Activated CD4-positive, alpha-beta T cell treated with anti-CD3 and anti-CD28 coated beads, Interleukin-2, amount 50 U/mL, for 4 hours (primary cell): ENCODE measurements around the gene TAS1R2.
"Not testable (repeated sequence)": the region's sequence is repeated elsewhere in the genome, so short reads cannot be mapped to it uniquely, and the experiment has no call there.

Experiments
- DNase-seq, 2 experiments: peaks; one replicate each; pipeline ENCODE4 v3.0.0-alpha.2; 2020

TAS1R2 gene

GRCh38 chr1:18883636-18884418, 24.4 kb upstream of the TAS1R2 start:
- peak; percentile 67 to 76 for DNase-seq

DNA sequence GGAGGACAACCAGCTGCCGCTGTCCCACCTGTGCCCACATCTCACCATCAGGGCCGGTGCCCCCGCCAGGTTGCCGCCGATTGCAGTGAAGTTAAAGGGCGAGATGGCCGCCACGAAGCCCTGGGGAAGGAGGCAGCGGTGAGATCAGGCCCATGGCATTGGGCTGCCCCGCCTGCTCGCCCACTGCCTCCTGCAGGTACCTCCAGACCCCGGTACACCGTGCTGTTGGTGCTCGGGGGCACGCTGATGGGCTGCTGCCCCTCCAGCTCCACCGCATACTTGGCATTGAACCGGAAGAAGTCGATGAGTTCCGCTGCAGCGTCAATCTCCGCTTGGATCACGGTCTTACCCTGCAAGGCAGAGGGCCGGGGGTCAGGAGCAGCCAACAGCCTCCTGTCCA, 23.6 kb upstream of the TAS1R2 start:
- no peak for DNase-seq

DNA sequence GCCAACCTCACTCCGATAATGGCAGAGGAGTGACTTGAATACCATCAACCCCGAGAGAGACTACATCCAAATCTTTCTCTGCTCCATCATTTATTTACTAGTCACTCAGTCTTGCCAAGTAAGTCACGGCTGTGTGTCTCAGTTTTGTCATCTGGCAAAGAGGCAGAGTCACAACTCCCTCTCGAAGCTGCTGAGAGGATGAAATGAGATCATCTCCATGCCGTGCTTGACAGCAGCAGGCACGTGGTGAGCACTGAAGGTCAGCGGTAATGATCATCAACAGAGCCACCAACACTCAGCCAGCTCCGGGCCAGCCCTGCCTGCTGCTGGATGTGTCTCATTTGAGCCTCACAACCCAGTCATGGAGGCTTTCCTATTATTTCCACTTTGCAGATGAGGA, 23.0 kb upstream of the TAS1R2 start:
- no peak for DNase-seq

GRCh38 chr1:18881642-18882431, 22.4 kb upstream of the TAS1R2 start:
- DNase-seq, result no peak

- DNase-seq, result no peak
Measured at GRCh38 chr1:18881164-18881563, 21.7 kb upstream of the TAS1R2 start.

DNA sequence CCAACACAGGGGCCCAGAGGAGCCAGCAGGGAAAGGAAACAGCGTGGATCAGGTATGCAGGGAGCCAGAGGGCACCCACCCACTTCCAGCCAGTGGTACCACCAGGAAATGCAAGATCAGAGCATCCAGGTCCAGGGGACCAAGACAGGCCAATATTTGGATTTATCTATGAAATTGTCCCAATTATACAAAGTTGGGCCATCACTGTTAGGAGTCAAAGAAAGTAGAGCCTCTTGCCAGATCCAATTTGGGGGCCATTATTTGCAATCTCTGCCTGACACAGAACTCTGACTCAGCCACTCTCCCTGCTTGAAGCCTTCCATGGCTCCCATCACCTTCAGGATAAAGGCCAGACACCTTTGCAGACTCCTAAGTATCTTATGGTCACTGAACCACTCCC, 21.1 kb upstream of the TAS1R2 start:
- DNase-seq, result no peak

- no peak for DNase-seq
Measured at GRCh38 chr1:18879791-18880309, 20.4 kb upstream of the TAS1R2 start.

GRCh38 chr1:18879215-18879790, 19.8 kb upstream of the TAS1R2 start:
- no peak for DNase-seq

- no peak for DNase-seq
Measured at GRCh38 chr1:18878538-18879214, 19.2 kb upstream of the TAS1R2 start.

GRCh38 chr1:18877282-18877681, 17.8 kb upstream of the TAS1R2 start:
- DNase-seq, result no peak

DNA sequence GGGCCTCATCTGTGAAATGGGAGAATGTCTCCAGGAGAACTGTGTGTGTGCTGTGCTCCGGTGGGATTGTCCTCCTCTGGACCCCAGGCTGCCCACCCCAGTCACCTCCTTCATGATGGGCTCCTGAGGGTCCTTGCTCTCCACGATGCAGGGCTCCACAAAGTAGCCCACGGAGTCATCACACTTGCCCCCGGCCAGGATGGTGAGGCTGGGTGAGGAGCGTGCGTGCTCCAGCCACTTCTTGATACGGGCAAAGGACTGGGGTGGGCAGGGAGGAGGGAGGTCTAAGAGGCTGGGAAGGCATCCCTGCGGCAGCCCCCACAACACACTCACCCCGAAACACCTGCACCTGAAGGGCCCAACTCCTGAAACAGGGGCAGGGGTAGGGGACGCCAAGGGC, 16.8 kb upstream of the TAS1R2 start:
- DNase-seq, result no peak

DNA sequence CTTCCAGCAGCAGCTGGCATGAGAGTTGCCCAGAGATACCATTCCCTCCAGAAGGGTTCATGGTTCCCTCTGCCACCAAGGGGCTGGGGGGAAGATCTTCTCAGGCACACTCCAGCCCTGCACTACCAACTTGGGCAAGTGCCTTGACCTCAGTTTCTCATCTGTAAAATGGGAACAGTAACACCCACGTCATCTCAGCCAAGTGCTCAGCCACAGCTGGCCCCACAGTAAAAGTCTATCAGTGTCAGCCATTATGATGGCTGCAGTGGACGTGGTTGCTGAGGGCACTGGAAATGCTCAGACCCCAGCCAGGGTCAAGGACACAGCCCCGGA, 16.3 kb upstream of the TAS1R2 start:
- no peak for DNase-seq

DNA sequence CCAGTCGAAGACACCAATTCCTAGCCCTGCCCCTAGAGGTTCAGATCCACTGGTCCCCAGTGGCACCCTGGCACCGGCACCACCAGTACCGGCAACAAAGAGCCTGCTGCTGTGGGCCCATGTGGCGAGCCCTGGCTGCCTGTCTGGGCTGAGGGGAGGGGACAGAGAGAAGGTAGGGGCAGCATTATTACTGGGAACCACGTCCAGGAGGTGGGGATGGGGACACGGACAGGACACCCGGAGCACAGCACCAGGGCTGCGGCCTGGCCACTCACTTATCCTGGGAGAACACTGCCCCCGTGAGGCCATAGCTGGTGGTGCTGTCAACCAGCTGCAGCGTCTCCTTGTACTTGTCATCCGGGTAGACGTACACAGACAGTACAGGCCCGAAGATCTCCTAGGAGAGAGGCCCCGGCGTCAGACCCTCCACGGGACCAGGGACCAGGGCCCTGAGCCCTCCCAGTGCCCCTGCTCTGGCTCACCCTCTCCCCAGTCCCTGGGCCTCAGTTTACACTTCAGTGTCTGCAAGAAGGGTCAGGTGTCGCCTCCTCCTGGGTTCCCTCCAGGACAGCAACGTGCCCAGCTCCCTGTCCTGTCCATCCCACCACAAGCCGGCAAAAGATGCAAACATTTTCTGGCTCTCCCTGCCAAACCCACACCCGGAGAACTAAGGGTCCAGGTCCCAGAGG, 15.8 kb upstream of the TAS1R2 start:
- DNase-seq, result peak; percentile 53 to 56

- DNase-seq, result no peak
Measured at GRCh38 chr1:18874600-18874999, 15.1 kb upstream of the TAS1R2 start.

- no peak for DNase-seq
Measured at GRCh38 chr1:18874036-18874435, 14.6 kb upstream of the TAS1R2 start.

GRCh38 chr1:18872071-18872611, 12.7 kb upstream of the TAS1R2 start:
- DNase-seq, result no peak

- no peak for DNase-seq
Measured at GRCh38 chr1:18871401-18872070, 12.1 kb upstream of the TAS1R2 start.

GRCh38 chr1:18870957-18871356, 11.5 kb upstream of the TAS1R2 start:
- no peak for DNase-seq

- DNase-seq, result not testable (repeated sequence)
Measured at GRCh38 chr1:18870595-18870865, 11.1 kb upstream of the TAS1R2 start.

DNA sequence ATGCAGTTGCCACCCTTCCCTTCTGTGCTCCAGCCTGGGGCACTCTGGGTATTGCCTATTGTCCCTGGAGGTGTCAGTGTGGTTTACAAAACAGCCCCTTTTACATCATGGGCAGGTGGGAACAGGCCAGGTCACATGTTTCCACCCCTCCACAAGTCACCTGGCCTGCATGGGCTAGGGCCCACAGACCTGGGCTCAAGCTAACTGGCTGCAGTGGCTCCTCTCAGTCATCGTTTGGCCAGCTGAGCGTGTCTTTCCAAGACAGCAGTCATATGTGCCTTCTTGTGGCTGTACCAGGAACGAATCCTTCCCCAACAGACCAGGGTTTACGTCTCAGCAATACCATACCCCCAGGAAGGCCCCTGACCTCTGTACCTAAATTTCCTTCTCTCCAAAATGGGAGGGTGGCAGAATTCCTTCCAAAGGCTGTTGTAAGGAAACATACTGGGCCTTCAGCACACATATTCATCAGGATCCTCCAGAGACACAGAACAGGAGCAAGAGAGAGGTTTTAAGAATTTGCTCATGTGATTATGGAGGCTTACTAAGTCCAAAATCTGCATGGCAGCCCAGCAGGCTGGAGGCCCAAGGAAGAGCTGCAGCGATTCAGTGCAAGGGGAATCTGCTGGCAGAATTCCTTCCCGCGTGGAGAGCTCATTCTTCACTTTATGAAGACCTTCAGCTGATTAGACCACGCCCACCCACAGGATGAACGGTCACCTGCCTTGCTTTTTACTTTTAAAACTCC, 10.6 kb upstream of the TAS1R2 start:
- DNase-seq, result no peak

DNA sequence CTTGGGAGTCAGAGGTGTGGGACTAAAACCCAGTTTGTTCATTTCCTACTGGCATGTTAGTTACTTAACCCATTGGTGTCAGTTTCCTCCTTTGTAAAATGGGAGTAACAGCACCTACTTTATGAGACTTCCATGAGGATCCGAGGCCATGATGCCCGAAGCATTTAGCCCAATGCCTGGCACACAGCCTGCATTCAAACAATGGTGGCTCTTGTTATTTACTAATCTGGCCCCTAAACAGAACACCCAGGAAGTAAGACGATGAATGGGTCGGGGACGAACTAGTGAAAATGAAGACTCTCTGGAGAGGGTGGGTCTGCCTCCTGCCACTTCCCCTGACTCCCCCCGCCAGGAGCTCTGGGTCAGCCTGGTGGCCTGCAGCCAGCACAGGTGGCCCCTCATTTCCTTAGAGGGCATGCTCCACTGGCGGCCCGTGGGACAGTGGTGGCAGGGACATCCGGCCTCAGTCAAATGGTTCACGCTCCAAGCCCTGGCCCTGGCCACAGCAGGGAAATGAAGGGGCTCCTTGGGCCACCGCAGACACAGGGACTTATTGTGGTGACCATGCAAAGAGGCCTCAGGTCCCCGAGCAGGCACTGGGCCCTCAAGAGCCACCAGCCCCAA, 9.5 kb upstream of the TAS1R2 start:
- no peak for DNase-seq
